GM19025 (cell line): ENCODE data around the gene FBXO47.
A peak's percentile ranks its signal among the peaks of the same experiment; 100 is the strongest.

Source experiments
- ATAC-seq: cut with Tn5 transposase; IDR thresholded peaks from one replicate; pipeline ENCODE4 v1.9.1; 2021; ENCODE audit warnings: mild to moderate bottlenecking, low read depth, moderate library complexity; ENCODE audit not compliant: unreplicated experiment

The FBXO47 gene

GRCh38 chr17:38907930-38908675, 59.1 kb downstream of the FBXO47 start:
- ATAC-seq, result no peak

GRCh38 chr17:38906460-38907228, 60.6 kb downstream of the FBXO47 start:
- no peak for ATAC-seq

DNA sequence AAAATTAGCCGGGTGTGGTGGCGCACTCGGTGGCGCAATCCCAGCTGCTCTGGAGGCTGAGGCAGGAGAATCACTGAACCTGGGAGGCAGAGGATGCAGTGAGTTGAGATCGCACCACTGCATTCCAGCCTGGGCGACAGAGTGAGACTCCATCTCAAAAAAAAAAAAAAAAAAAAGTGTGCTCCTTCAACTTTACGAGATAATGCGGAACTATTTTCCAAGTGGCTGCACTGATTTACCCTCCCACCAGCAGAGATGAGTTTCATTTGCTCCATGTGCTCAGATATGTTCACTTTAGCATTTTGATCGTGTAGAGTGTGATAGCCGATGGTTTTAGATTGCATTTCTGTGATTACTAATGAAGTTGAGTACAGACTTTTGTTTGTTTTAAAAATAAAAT, 61.8 kb downstream of the FBXO47 start:
- ATAC-seq, result no peak

DNA sequence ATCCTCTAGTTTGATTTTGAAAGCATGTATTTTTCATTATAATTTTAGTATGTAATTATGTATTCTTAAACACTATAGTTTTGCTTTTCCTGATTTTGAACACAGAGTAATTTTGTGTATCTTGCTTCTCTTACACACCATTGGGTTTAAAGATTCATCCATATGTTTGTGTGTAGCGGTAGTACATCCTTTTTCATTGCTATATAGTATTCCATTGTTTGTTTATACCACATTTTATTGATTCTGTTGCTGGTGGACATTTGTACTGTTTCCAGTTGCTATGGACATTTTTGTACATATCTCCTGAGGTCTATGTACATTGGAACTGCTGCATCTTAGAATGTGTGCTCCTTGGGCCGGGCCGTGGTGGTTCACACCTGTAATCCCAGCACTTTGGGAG, 62.3 kb downstream of the FBXO47 start:
- no peak for ATAC-seq

GRCh38 chr17:38903404-38903803, 63.8 kb downstream of the FBXO47 start:
- ATAC-seq, result no peak

- ATAC-seq, result no peak
Observed at GRCh38 chr17:38900978-38901656, 66.1 kb downstream of the FBXO47 start.

DNA sequence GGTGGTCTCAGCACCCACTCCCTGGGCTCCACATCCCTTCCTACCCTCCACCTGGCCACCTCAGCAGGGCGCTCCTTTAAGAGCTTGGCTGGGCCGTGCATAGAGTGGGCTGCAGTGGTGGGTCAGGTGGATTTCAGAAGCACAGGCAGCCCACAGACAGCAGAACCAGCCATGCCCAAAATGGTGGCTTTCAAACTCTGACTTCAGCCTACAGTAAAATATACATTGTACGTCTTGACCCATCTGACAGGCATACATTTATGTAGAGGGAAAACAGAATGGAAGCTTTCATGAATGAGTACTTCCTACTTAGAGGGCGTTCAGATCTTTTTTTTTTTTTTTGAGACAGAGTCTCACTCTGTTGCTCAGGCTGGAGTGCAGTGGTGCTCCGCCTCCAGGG, 67.8 kb downstream of the FBXO47 start:
- ATAC-seq, result no peak

GRCh38 chr17:38898812-38899348, 68.3 kb downstream of the FBXO47 start:
- ATAC-seq, result peak; percentile 89

- no peak for ATAC-seq
Observed at GRCh38 chr17:38898291-38898679, 68.9 kb downstream of the FBXO47 start.

- ATAC-seq, result no peak
Observed at GRCh38 chr17:38897671-38898290, 69.4 kb downstream of the FBXO47 start.

DNA sequence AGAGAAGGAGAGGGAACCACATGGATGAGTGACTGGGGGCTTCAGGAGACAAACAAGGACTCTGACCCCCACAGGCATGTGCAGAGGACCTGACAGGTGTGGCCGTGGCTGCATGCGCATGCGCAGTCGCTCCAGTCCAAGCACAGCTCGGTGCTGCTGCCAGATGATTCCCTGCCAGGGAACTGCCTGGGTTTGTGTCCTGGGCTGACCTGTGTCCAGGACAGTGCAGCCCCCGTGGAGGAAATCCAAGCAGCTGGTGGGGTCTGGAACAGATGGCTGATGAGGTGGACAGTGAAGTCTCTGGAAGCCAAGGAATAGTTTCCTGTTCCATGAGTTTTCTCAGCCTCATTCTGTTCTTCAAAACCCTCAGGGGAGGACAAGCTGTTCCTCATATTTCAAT, 70.0 kb downstream of the FBXO47 start:
- no peak for ATAC-seq

DNA sequence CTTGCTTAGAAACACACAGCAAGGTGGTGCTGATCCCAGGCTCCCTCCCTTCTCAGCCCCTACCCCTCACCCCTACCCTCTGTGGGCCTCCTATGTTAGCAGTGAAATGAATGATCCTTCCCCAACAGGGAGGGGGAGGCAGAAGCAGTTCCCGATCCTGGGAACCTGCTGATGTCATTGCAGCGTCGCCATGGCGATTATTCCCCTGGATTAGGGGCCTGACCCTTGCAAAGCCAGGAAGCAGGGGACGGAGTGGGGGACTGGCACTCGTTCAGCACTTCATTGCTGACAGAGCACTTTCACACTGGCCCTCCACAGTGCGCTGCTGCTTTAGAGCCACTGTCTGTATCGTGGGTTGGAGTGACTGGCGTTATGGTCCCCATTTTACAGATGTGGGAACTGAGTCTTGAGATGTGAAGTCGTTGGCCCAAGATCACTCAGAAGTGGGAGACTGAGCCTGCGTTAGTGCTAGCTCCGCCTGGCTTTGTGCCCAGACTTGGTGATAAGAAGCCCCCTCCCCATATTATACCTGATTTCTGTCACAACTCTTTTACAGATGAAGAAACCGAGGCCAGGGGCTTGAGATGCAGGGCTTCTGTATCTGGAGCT, 70.8 kb downstream of the FBXO47 start:
- ATAC-seq, result no peak

- ATAC-seq, result no peak
Observed at GRCh38 chr17:38894276-38894675, 72.9 kb downstream of the FBXO47 start.

DNA sequence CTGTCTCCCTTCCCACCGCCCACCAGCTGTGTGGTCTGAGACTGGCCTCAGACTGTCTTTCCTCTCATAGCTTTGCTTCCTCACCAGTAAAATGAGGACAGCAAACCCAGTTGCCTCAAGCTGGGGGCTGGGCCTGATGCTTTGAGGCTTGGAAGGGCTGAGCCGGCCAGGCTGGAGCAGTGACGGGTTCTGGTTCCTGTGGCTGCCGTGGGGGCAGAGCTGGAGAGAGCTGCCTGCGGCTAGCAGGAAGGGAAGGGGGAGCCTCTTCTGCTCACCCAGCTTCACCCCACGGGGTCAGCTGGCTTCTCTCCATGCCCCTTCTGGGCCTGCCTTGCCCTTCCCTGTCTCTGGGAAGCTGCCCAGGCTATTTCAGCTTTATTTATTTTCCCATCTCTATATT, 73.6 kb downstream of the FBXO47 start:
- ATAC-seq, result no peak

GRCh38 chr17:38893113-38893512, 74.1 kb downstream of the FBXO47 start:
- no peak for ATAC-seq

DNA sequence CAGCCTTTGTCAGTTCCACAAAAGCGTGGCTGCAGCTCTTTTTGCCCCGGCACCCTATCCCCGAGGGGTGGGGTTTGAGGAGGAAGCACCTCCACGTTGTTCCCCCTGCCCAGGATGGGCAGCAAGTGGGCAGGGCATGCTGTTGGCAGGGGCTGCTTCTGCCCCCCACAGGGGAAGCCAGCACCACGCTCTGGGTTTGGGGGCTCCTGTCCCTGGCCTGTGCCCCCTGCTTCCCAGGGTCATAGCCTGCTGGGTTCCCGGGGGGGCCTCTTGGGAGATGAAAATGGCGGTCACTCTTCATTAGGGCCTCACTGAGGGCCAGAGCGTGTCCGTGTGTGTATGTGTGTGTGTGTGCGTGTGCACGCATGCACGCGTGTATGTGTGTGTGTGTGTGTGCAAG, 74.6 kb downstream of the FBXO47 start:
- ATAC-seq, result no peak

GRCh38 chr17:38892083-38892482, 75.1 kb downstream of the FBXO47 start:
- ATAC-seq, result no peak

GRCh38 chr17:38891441-38891840, 75.8 kb downstream of the FBXO47 start:
- ATAC-seq, result no peak

GRCh38 chr17:38890410-38890746, 76.8 kb downstream of the FBXO47 start:
- no peak for ATAC-seq

DNA sequence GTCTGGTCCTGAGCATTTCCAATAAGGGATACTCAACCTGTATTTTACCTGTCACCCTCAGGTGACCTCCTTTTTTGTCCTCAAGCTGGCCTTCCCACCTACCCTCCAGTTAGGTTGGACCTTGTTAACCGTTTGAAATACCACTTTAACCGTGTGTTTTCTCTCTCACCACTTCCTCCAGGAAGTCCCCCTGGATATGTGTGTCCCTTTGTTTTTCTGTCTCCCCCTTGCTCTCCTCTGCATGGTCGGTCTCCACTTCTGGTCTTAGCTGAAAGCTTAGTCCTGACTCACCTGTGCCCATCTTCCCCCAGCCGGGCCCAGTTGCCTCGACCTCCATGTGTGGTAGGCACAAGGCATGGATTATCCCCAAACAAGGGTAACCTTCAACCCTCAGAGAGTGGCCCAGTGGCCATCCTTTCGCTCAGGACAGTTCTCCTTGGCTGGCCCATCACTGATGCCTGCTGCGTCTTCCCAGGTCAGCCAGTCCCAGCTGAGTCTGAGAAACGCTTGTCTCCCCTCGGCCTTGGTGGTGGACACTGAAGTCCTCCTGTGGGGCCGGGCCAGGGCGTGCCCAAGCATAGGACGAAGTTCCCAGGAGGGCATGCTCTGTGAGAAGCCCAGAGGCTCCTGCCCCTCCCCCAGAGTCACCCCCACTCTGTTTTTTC, 77.3 kb downstream of the FBXO47 start:
- ATAC-seq, result no peak
